Left ventricle myocardium inferior (tissue), 1 donor: Measurements from ENCODE around the gene EGFL7. TPM values are rescaled to one million over a fixed set of nuclear protein-coding genes. Genes with fewer than 3 reads are reported as not detected.

Experiments
- DNase-seq: peaks from one replicate; pipeline ENCODE4 v3.0.0-alpha.2; 2020
- H3K27ac ChIP-seq: fragments of 200-600 bp; replicated peaks from 2 replicates; pipeline ENCODE4 v1.8.0; 2021
- H3K27me3 ChIP-seq: fragments of 200-600 bp; 2 replicates; pipeline ENCODE4 v1.8.0; 2021; ENCODE audit warnings: low read depth
- H3K36me3 ChIP-seq: fragments of 200-600 bp; 2 replicates; pipeline ENCODE4 v1.8.0; 2021
- H3K4me1 ChIP-seq: fragments of 200-600 bp; 2 replicates; pipeline ENCODE4 v1.8.0; 2021
- H3K4me3 ChIP-seq: fragments of 200-600 bp; 2 replicates; pipeline ENCODE4 v1.8.0; 2021; ENCODE audit warnings: mild to moderate bottlenecking, moderate library complexity
- H3K9me3 ChIP-seq: fragments of 200-600 bp; replicated peaks from 2 replicates; pipeline ENCODE4 v1.8.0; 2021
- intact Hi-C: fragments of 100-400 bp; cut with micrococcal nuclease; formaldehyde crosslinking; loops from one replicate; pipeline ENCODE4 v1.11.0; 2022
- total RNA-seq: library from RNA; stranded (reverse); fragmentation: NEBNext Ultra II Directional; extraction: Animal tissue kit (Norgen Biotek cat#: 25700); gene quantifications from one replicate; pipeline ENCODE4 v1.2.1, GENCODE V29; 2021
- TF ChIP-seq, protein P1 (sequence below): fragments of 200-600 bp; IDR thresholded peaks from 2 replicates; pipeline ENCODE4 v1.8.0; 2021; ENCODE audit warnings: antibody characterized with exemption, mild to moderate bottlenecking, borderline replicate concordance
- donor health status: DM: no; HTN: yes; CAD: no; lungs with severe emphysema.

The EGFL7 gene
- total RNA-seq, 1 donor from 2014 or later = 81.5 TPM

DNA sequence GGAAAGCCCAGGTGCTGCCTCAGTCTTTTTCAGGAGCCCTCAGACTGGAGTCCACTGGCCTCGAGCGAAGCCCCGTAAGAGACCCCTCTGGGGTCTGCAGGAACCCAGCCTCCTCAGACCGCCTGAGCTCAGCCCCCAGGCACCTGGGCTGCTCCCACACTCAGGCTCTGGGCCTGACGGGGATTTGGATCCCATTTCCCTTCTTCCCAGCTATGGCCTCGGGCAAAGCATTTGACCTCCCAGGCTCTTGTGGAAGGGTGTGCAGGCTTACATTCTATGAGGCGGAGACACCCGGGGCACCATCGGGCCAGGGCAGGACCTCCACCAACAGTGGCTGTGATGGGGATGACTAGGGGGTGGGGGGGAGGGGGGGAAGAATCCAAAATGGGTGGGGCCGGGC is 20.0 kb downstream of the EGFL7 start:
- TF ChIP-seq, protein P1, sequence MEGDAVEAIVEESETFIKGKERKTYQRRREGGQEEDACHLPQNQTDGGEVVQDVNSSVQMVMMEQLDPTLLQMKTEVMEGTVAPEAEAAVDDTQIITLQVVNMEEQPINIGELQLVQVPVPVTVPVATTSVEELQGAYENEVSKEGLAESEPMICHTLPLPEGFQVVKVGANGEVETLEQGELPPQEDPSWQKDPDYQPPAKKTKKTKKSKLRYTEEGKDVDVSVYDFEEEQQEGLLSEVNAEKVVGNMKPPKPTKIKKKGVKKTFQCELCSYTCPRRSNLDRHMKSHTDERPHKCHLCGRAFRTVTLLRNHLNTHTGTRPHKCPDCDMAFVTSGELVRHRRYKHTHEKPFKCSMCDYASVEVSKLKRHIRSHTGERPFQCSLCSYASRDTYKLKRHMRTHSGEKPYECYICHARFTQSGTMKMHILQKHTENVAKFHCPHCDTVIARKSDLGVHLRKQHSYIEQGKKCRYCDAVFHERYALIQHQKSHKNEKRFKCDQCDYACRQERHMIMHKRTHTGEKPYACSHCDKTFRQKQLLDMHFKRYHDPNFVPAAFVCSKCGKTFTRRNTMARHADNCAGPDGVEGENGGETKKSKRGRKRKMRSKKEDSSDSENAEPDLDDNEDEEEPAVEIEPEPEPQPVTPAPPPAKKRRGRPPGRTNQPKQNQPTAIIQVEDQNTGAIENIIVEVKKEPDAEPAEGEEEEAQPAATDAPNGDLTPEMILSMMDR = no peak
- Histone ChIP-seq H3K9me3 (no peaks in the 10 kb centered on the region), H3K4me1 (peaks cover 74% of the 10 kb centered on the region), H3K36me3 (no peaks in the 10 kb centered on the region), H3K27me3 (no peaks in the 10 kb centered on the region), H3K27ac (no peak overlapping the region), H3K4me3 (no peak overlapping the region)
- intact Hi-C loops = no loop called here
- DNase-seq = no peak

DNA sequence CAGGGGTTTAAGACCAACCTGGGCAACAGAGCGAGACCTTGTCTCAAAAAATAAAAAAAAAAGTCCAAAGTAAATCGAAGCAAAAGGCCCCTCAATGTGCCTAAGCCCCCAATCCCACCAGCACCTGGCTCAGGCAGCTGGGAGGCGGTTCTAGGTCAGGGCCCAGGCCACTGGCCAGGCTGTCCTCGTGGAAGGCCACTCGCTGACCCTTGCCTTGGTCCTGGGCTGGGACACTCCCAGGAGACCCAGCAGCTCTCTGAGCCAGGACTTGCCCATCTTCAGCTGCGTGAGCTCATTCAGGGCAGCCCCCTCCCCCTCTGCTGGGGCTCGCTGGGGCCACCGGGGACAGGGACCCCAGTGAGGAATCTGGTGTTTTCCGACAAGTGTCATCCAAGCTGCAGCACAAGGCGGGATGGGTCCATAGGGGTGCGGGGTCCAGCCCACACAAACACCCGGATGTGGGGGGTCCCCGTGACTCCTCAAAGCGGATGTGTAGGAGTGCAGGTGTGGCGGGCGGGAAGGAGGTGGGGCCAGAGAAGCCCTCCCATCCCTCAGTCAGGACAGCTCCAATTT is 20.5 kb downstream of the EGFL7 start:
- intact Hi-C loops = no loop called here
- Histone ChIP-seq H3K4me1 (peaks cover 80% of the 10 kb centered on the region), H3K4me3 (no peak overlapping the region), H3K27me3 (no peaks in the 10 kb centered on the region), H3K9me3 (no peaks in the 10 kb centered on the region), H3K36me3 (no peaks in the 10 kb centered on the region), H3K27ac (no peak overlapping the region)
- TF ChIP-seq, protein P1 = no peak
- no peak for DNase-seq

DNA sequence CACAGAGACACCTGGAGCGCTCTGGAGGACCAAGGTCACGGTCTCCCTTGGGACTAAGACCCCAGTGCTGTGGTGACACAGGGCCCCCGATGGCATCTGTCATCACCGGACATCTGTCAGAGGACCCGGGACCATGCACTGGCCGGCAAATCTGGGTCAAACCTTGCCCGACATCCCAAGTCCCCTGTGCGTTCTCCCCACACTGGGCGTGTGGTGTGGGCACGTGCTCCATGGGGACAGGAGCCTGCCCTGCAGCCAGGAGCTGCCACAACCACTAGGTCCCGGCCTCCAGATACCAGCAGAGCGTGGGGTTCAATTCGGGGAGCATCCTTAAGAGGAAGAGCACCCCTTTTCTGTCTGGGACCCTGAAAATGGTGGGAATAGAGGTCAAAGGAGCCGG is 21.0 kb downstream of the EGFL7 start:
- intact Hi-C loops = no loop called here
- TF ChIP-seq, protein P1 = no peak
- Histone ChIP-seq H3K36me3 (no peaks in the 10 kb centered on the region), H3K4me1 (peaks cover 85% of the 10 kb centered on the region), H3K27ac (no peak overlapping the region), H3K4me3 (no peak overlapping the region), H3K27me3 (no peaks in the 10 kb centered on the region), H3K9me3 (no peaks in the 10 kb centered on the region)
- DNase-seq = no peak

DNA sequence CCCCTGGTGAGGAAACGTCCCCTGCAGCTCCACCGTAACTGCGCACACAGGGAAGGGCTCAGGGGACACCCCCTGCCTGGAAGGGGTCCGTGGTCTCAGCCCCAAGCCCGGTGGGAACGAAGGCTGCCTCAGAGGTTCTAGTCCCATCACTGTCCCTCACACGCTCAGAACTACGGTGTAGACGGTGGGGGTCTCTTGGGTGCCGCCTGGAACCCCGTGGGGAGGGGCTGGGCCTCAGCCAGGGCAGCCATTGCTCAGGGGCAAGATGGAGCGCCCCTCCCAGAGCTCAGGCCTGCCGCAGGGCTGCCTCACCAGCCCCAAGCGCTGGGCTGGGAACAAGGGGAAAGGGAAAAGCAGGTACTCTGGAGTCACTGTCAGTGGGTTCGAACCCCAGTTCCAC is 21.6 kb downstream of the EGFL7 start:
- no peaks in the 10 kb centered on the region for H3K27me3 ChIP-seq
- no peaks in the 10 kb centered on the region for H3K9me3 ChIP-seq
- H3K36me3 ChIP-seq = no peaks in the 10 kb centered on the region
- TF ChIP-seq, protein P1 = no peak
- peaks cover 86% of the 10 kb centered on the region for H3K4me1 ChIP-seq
- no peak overlapping the region for H3K27ac ChIP-seq
- intact Hi-C loops = no loop called here
- H3K4me3 ChIP-seq = no peak overlapping the region
- DNase-seq = no peak

DNA sequence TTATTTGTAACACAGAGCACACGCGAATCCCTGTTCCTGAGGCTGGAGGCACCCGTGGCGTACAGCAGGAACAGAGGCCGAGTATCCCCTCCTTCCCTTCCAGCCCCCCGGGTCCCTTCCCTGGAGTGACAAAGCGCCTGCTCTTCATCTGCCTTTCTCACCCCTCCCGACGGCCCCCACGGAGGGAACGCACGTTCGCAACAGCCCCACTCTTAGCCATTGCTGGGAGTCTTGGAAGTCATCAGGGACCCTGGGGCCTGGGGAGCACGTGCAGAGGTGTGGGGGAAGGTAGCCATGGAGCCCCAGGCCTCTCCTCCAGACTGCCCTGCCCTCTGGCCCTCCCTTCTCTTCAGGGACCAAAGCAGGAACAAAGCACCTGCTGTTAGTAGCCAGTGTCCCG is 22.1 kb downstream of the EGFL7 start:
- H3K4me1 ChIP-seq = peaks cover 86% of the 10 kb centered on the region
- TF ChIP-seq, protein P1 = no peak
- no peak for DNase-seq
- no peaks in the 10 kb centered on the region for H3K9me3 ChIP-seq
- no peak overlapping the region for H3K27ac ChIP-seq
- no peak overlapping the region for H3K4me3 ChIP-seq
- H3K27me3 ChIP-seq = no peaks in the 10 kb centered on the region
- intact Hi-C loops = no loop called here
- no peaks in the 10 kb centered on the region for H3K36me3 ChIP-seq
